Fibroblast of skin of left quadriceps (primary cell): ENCODE data around the gene CCNB1.
"Not testable (repeated sequence)": the region's sequence is repeated elsewhere in the genome, so short reads cannot be mapped to it uniquely, and the experiment has no call there.

ENCODE experiments used
- DNase-seq, 2 experiments: peaks; one replicate each; pipeline ENCODE4 v3.0.0-alpha.2; 2013; ENCODE audit warnings: low read depth in 2 of 2

CCNB1 gene

GRCh38 chr5:69184621-69185020, 17.7 kb downstream of the CCNB1 start:
- no peak for DNase-seq

- DNase-seq, result no peak
Measured at GRCh38 chr5:69187342-69187741, 20.4 kb downstream of the CCNB1 start.

- DNase-seq, result no peak
Measured at GRCh38 chr5:69188811-69189161, 21.8 kb downstream of the CCNB1 start.

GRCh38 chr5:69189162-69190086, 22.5 kb downstream of the CCNB1 start, which contains the start of gene CENPH:
Gene CENPH (plus strand): TSS chr5:69189583. CDS start chr5:69189635, 52 bp downstream.
- DNase-seq, result peak; percentile 81 to 82

GRCh38 chr5:69202497-69202896, 35.5 kb downstream of the CCNB1 start:
- no peak for DNase-seq

- DNase-seq, result peak; percentile 42 to 44
Measured at GRCh38 chr5:69206528-69207190, 39.7 kb downstream of the CCNB1 start.

GRCh38 chr5:69209602-69210001, 42.7 kb downstream of the CCNB1 start:
- DNase-seq, result no peak

GRCh38 chr5:69211200-69211599, 44.2 kb downstream of the CCNB1 start:
- DNase-seq, result no peak

- DNase-seq, result no peak
Measured at GRCh38 chr5:69212022-69212421, 45.1 kb downstream of the CCNB1 start.

- peak; percentile 48 to 52 for DNase-seq
Measured at GRCh38 chr5:69213513-69214215, 46.7 kb downstream of the CCNB1 start.

GRCh38 chr5:69217151-69217511, 50.2 kb downstream of the CCNB1 start:
- no peak for DNase-seq

- peak; percentile 73 to 74 for DNase-seq
Measured at GRCh38 chr5:69217548-69218526, 50.9 kb downstream of the CCNB1 start.

- DNase-seq, result no peak
Measured at GRCh38 chr5:69219939-69220338, 53.0 kb downstream of the CCNB1 start.

GRCh38 chr5:69220371-69220770, 53.4 kb downstream of the CCNB1 start:
- DNase-seq, result not testable (repeated sequence)

GRCh38 chr5:69220833-69221232, 53.9 kb downstream of the CCNB1 start:
- not testable (repeated sequence) for DNase-seq

GRCh38 chr5:69224520-69224919, 57.6 kb downstream of the CCNB1 start:
- DNase-seq, result no peak

- DNase-seq, result no peak
Measured at GRCh38 chr5:69225860-69226259, 58.9 kb downstream of the CCNB1 start.
